Upper lobe of left lung (tissue), 6 donors: Measurements from ENCODE around the gene TTLL8. TPM values are rescaled to one million over a fixed set of nuclear protein-coding genes. Genes with fewer than 3 reads are reported as not detected.
A peak's percentile ranks its signal among the peaks of the same experiment; 100 is the strongest.

ENCODE experiments used
- ATAC-seq, 2 donors: fragments of 200-7000 bp; cut with Tn5 transposase; one replicate each; pipeline ENCODE4 v1.9.1; 2022; ENCODE audit warnings: mild to moderate bottlenecking in 2 of 2, moderate library complexity in 2 of 2; ENCODE audit not compliant: low FRiP score in 2 of 2
- DNase-seq, 2 donors: peaks; one replicate each; pipeline ENCODE4 v3.0.0-alpha.2; 2019 to 2020
- H3K27ac ChIP-seq, 4 donors: fragments of 200-600 bp; sonication (generic); one replicate each; pipeline ENCODE4 v1.5.1; 2016 to 2019
- H3K27me3 ChIP-seq, 4 donors: fragments of 200-600 bp; sonication (generic); one replicate each; pipeline ENCODE4 v1.5.1; 2017 to 2019
- H3K36me3 ChIP-seq, 4 donors: fragments of 200-600 bp; sonication (generic); one replicate each; pipeline ENCODE4 v1.5.1; 2016 to 2019
- H3K4me1 ChIP-seq, 4 donors: fragments of 200-600 bp; sonication (generic); one replicate each; pipeline ENCODE4 v1.5.1; 2018 to 2019
- H3K4me3 ChIP-seq, 4 donors: fragments of 200-600 bp; sonication (generic); one replicate each; pipeline ENCODE4 v1.5.1; 2017 to 2019; ENCODE audit warnings: mild to moderate bottlenecking in 2 of 4, moderate library complexity in 1 of 4
- H3K9me3 ChIP-seq, 4 donors: fragments of 200-600 bp; sonication (generic); one replicate each; pipeline ENCODE4 v1.5.1; 2018 to 2019
- EP300 ChIP-seq, 4 donors: sonication (generic); formaldehyde crosslinking; IDR thresholded peaks; one replicate each; pipeline ENCODE4 v1.5.1; 2017; ENCODE audit warnings: antibody characterized with exemption in 4 of 4, control low read depth in 2 of 4
- POLR2A ChIP-seq, 4 donors: fragments of 450-650 bp; IDR thresholded peaks; one replicate each; pipeline ENCODE4 v1.5.1; 2016 to 2017; ENCODE audit warnings: antibody characterized with exemption in 4 of 4, mild to moderate bottlenecking in 2 of 4
- POLR2AphosphoS5 ChIP-seq, 2 donors: sonication (generic); formaldehyde crosslinking; IDR thresholded peaks; one replicate each; pipeline ENCODE4 v1.5.1; 2017; ENCODE audit warnings: antibody characterized with exemption in 2 of 2
- WGBS, 2 donors: methylation state at CpG; one replicate each; pipeline ENCODE4 v1.1.5; 2017 to 2018; 5-methylcytosine and 5-hydroxymethylcytosine counted together
- total RNA-seq, 6 donors: library from RNA; depleted of rRNA in 4 of 6; stranded (reverse); fragments of >200 nt in 4 of 6; gene quantifications; one replicate each; pipeline versions ENCODE4 v1.1.0 to v1.2.1, GENCODE V29; 2016 to 2021
- TF ChIP-seq, protein P1 (sequence below), 6 experiments: fragments of 450-650 bp in 4 of 6; fragments of 200-600 bp in 2 of 6; sonication (generic) in 2 of 6; IDR thresholded peaks; one replicate each; pipeline ENCODE4 v1.5.1; 2016 to 2019; ENCODE audit warnings: antibody characterized with exemption in 6 of 6
- donor health status: DM: no; HTN: no; CAD: no; lungs with moderate emphysema.
- donor health status: DM: no; HTN: yes; CAD: no; lungs with severe emphysema.

Gene TTLL8
- total RNA-seq, 6 donors from 2014 or later = not detected

GRCh38 chr22:50056214-50056972 lies 1.7 kb downstream of the TTLL8 start:
- H3K36me3 ChIP-seq = no peaks in the 10 kb centered on the region
- no peak overlapping the region for H3K27ac ChIP-seq
- H3K27me3 ChIP-seq = peaks cover 0 to 11% (median 5%) of the 10 kb centered on the region in 4 donors
- TF ChIP-seq EP300 (IDR thresholded peaks at IDR 0.05) (no peak), POLR2AphosphoS5 (IDR thresholded peaks at IDR 0.05) (no peak)
- H3K9me3 ChIP-seq = peaks cover 0 to 10% (median 0%) of the 10 kb centered on the region in 4 donors
- peaks cover 9 to 37% (median 15%) of the 10 kb centered on the region in 4 donors for H3K4me1 ChIP-seq
- WGBS, 2 donors = 71 to 76% methylated on average over 32 to 34 of the region's 34 CpGs
- DNase-seq (no peak), ATAC-seq (no peak)
- no peak overlapping the region for H3K4me3 ChIP-seq

- no peak for ATAC-seq
- TF ChIP-seq, protein P1, sequence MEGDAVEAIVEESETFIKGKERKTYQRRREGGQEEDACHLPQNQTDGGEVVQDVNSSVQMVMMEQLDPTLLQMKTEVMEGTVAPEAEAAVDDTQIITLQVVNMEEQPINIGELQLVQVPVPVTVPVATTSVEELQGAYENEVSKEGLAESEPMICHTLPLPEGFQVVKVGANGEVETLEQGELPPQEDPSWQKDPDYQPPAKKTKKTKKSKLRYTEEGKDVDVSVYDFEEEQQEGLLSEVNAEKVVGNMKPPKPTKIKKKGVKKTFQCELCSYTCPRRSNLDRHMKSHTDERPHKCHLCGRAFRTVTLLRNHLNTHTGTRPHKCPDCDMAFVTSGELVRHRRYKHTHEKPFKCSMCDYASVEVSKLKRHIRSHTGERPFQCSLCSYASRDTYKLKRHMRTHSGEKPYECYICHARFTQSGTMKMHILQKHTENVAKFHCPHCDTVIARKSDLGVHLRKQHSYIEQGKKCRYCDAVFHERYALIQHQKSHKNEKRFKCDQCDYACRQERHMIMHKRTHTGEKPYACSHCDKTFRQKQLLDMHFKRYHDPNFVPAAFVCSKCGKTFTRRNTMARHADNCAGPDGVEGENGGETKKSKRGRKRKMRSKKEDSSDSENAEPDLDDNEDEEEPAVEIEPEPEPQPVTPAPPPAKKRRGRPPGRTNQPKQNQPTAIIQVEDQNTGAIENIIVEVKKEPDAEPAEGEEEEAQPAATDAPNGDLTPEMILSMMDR (IDR thresholded peaks at IDR 0.05) = no peak
- no peak for TF ChIP-seq POLR2AphosphoS5 (IDR thresholded peaks at IDR 0.05)
- no peak for TF ChIP-seq EP300 (IDR thresholded peaks at IDR 0.05)
- TF ChIP-seq POLR2A (IDR thresholded peaks at IDR 0.05) = no peak
- 93 to 94% methylated on average over 18 of the region's 18 CpGs for WGBS, 2 donors
- H3K4me1 ChIP-seq = peaks cover 5 to 11% (median 6%) of the 10 kb centered on the region in 4 donors
- H3K27me3 ChIP-seq = peaks cover 0 to 11% (median 4%) of the 10 kb centered on the region in 4 donors
- no peak overlapping the region for H3K27ac ChIP-seq
- H3K9me3 ChIP-seq = peaks cover 0 to 10% (median 0%) of the 10 kb centered on the region in 4 donors
- no peak for DNase-seq
- no peaks in the 10 kb centered on the region for H3K36me3 ChIP-seq
- H3K4me3 ChIP-seq = no peak overlapping the region
Observed at GRCh38 chr22:50053861-50054260, 4.2 kb downstream of the TTLL8 start.

DNA sequence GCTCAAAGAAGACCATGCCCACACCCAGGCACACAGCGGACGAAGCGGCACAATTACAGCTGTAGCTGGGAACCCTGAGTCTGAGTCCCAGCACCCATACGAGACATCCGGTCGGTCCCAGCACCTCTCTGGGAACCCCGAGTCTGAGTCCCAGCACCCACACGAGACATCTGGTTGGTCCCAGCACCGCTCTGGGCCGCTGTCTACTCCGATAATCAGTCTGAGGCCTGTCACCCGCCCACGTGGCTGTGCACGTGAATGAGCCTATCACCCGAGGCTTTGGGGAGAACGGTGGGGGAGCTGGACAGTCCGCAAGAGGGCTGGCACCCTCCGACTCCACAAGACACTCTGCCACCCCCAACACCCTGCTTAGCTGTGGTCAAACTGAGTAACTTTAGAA lies 6.2 kb downstream of the TTLL8 start:
- Histone ChIP-seq H3K4me3 (no peak overlapping the region), H3K9me3 (peaks cover 0 to 10% (median 0%) of the 10 kb centered on the region in 4 donors), H3K36me3 (no peaks in the 10 kb centered on the region), H3K27me3 (no peaks in the 10 kb centered on the region), H3K4me1 (no peaks in the 10 kb centered on the region), H3K27ac (no peak overlapping the region)
- 87 to 89% methylated on average over 18 of the region's 18 CpGs for WGBS, 2 donors
- ATAC-seq = no peak
- TF ChIP-seq, protein P1 (IDR thresholded peaks at IDR 0.05) = no peak
- no peak for TF ChIP-seq EP300 (IDR thresholded peaks at IDR 0.05)
- TF ChIP-seq POLR2A (IDR thresholded peaks at IDR 0.05) = no peak
- no peak for TF ChIP-seq POLR2AphosphoS5 (IDR thresholded peaks at IDR 0.05)
- DNase-seq = no peak

GRCh38 chr22:50049299-50050195 lies 8.6 kb downstream of the TTLL8 start:
- Histone ChIP-seq H3K27ac (no peak overlapping the region), H3K4me1 (no peaks in the 10 kb centered on the region), H3K4me3 (no peak overlapping the region), H3K27me3 (no peaks in the 10 kb centered on the region), H3K36me3 (no peaks in the 10 kb centered on the region), H3K9me3 (peaks cover 0 to 10% (median 0%) of the 10 kb centered on the region in 4 donors)
- ATAC-seq (no peak), DNase-seq (peak in 1 of 2 donors; percentile 76)
- WGBS, 2 donors = 89% methylated on average over 32 of the region's 36 CpGs
- no peak for TF ChIP-seq POLR2A (IDR thresholded peaks at IDR 0.05)
- no peak for TF ChIP-seq POLR2AphosphoS5 (IDR thresholded peaks at IDR 0.05)

GRCh38 chr22:50048836-50049235 lies 9.3 kb downstream of the TTLL8 start:
- Histone ChIP-seq H3K27me3 (no peaks in the 10 kb centered on the region), H3K9me3 (peaks cover 0 to 10% (median 0%) of the 10 kb centered on the region in 4 donors), H3K36me3 (no peaks in the 10 kb centered on the region), H3K4me1 (no peaks in the 10 kb centered on the region), H3K27ac (no peak overlapping the region), H3K4me3 (no peak overlapping the region)
- WGBS, 2 donors = 88 to 94% methylated on average over 12 to 17 of the region's 17 CpGs
- DNase-seq (peak in 1 of 2 donors; percentile 62), ATAC-seq (no peak)
- no peak for TF ChIP-seq POLR2A (IDR thresholded peaks at IDR 0.05)
- TF ChIP-seq POLR2AphosphoS5 (IDR thresholded peaks at IDR 0.05) = no peak
- TF ChIP-seq, protein P1 (IDR thresholded peaks at IDR 0.05) = no peak
- TF ChIP-seq EP300 (IDR thresholded peaks at IDR 0.05) = no peak
